GM19372 (cell line): Measurements from ENCODE around the gene PNPLA5.
"Not testable (repeated sequence)": the region's sequence is repeated elsewhere in the genome, so short reads cannot be mapped to it uniquely, and the experiment has no call there.

Experiments
- ATAC-seq: cut with Tn5 transposase; IDR thresholded peaks from one replicate; pipeline ENCODE4 v1.9.1; 2021; ENCODE audit warnings: mild to moderate bottlenecking, low read depth, moderate library complexity; ENCODE audit not compliant: unreplicated experiment

PNPLA5 gene

DNA sequence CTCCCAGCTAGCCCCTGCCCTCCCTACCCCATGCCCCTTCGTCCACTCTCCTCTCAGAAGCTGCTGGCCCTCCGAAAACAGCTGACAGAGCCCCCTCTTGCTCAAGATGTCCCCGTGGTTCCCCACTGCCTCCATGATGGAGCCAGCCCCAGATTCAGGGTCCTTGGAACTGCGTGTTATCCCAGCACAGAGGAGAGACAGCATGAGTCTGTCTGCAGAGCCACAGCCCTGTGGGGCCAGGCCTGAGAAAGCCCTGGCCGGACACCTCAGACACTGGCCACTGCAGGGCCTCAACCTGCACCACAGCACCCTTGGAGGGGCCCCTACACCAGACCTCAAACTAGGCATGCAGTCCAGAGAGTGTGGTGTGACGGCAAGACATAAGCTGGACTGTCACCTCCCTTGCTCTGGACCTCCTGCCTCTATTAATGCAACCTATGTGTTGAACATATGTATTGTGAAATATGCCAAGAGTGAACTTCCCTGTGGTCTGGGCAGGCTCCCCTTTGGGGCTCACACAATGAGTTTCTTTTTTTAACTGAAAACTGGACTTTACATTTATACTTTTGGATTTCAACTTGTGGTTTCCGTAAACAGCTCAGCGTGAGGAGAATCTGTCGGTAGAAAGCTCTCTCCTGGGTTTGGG, 9.6 kb downstream of the PNPLA5 start:
- ATAC-seq = no peak

DNA sequence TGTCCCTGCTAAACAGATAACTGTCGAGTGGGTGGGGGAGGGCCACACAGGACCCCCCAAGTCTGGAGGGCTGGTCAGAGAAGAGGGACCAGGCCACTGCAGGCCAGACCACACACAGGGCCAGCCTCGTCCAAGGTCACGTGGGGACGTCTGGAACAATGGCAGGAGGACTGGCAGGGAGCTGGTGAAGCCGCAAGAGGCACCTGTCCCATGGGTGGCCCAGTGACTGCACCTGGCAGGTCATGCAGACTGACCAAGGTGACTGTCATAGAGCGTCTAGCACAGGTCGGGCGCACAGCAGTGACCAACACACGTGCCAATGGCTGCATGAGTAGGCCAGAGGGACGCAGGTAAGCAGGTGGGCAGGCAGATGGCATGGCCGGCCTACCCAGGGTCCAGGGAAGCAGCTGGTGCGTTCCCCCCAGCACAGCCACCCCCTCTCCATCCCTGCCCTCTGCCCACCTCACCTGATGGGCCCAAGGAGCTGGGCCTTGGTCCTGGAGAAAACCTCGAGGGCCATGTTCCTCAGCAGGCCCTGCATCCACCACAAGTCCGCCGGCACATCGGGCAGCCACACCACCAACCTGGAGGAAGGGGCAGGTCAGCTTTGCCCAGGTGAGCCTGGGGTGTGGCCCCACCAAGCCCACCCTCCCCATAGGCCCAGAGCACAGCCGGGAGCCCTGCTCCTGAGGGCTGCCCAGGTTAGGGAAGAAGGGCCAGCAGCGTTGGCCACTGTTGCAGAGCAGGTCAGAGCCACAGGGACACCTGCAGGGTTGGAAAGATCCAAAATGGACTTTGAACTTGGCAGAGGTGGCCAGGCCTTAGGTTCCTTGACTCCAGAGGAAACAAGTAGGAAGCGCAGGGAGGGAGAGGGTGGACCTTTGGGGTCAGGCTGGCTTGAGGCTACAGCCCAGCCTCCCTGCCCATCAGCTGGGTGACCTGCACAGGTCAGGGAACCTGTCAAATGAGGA, 10.4 kb downstream of the PNPLA5 start:
- ATAC-seq = no peak

DNA sequence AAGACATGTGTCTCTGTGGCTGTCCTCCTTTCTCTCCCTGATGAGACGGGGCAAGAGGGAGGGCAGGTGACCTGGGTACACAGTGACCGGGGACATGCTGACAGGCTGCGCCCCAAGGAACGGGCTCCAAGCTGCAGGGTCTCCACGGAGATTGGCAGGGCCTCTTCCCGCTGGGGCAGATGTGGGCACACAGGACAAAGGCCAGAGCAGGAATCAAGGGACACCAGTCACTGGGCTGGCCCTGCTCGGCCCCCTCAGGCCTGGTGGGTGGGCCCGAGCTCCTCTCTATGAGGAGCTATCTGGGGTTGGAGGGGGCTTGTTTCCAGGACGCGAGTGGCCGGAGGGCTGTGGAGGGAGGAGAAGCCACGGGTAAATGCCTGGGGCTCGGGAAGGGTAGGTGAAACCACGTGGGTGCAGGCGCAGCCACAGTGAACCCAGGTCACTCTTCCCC, 11.2 kb downstream of the PNPLA5 start:
- ATAC-seq = no peak

DNA sequence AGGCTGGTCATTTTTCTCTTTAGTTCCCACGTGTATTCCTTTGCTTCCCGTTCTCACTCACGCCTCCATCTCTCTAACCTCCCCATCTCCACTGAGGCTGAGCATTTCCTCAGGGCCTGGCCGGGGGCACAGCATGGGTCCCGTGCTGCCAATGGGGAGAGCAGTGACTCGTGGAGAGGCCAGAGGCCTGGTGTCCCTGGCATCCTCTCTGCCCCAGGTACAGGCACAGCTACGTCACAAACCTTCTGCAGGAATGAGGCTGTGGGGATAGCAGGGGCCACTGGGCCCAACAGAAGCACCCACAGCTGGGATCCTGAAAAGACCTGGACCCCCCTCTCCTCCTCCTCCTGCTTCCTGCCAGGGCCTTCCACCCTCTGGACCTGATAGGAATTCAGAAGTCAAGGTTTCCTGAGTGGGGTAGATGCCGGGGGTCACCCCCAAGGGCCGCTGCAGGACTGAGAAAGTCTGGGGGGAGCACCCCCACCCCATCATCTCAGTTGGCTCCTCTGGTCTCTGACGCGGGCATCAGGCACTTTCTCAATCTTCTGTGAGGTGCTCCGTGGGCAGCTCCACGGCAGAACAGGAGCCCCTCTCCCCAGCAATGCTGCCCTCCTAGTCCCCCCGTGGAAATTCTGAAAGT, 11.8 kb downstream of the PNPLA5 start:
- ATAC-seq = no peak

DNA sequence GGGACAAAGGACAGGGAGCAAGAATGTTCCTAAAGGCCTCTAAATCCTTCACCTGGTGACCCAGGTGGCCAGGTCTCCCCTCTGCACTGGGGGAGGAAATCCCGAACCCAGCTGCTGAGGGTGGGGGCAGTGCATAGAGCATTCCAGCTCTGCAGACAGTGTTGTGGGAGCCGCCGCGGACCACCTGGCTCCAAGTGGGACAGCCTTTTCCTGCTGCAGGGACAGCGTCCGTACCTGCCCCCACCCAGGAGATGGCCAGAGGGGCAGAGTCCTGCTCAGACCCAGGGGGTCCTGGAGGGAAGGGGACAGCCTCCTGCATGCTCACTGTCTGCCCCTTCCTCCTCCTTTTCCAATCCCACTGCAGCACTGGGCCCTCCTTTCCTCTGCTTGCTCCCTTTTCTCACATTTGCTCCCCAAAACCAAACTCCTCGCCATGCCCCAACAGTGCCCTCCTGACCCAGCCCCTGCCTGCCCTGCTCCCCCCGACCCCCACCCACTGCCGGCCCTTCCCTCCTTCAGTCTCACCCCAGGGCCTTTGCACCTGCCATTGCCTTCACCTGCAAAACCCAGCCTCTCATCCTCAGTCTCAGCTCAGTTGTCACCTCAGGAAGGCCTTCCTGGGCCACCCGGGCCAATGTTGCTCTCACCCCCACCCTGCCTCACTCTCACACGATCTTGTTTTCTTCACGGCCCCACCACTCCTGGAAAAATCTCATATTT, 12.8 kb downstream of the PNPLA5 start:
- no peak for ATAC-seq

DNA sequence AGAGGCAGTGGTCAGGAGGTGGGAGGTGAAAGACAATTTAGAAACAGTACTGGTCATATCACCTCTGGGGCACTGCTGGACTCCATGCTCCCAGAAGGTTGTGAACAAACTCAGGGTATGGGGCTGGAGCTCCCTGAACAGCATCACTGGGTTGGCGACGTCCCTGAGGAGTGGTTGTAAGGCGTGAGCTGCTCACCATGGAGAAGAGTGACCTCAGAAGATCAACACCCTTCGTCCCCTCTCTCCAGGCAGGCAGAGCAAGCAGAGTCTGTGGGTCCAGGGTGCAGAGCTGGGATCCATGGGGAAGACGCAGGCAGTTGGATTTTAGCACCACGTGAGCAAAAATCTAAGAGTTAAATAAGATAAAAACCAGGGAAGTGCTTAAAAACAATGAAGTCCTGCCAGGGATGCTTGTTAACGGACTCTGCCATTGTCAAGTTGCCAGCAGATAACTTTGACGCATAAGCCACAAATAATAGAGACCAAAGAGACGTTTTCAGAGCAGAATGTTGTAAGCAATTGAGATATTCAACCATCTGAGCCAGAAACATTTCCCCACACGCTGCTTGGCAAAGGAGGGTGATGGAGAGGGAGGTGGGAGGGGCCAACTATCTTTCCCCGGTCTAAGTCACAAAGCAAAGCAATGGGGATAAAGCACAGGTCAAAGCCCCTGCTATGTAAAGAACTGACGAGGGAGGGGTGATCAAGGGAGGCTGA, 13.6 kb downstream of the PNPLA5 start:
- no peak for ATAC-seq

DNA sequence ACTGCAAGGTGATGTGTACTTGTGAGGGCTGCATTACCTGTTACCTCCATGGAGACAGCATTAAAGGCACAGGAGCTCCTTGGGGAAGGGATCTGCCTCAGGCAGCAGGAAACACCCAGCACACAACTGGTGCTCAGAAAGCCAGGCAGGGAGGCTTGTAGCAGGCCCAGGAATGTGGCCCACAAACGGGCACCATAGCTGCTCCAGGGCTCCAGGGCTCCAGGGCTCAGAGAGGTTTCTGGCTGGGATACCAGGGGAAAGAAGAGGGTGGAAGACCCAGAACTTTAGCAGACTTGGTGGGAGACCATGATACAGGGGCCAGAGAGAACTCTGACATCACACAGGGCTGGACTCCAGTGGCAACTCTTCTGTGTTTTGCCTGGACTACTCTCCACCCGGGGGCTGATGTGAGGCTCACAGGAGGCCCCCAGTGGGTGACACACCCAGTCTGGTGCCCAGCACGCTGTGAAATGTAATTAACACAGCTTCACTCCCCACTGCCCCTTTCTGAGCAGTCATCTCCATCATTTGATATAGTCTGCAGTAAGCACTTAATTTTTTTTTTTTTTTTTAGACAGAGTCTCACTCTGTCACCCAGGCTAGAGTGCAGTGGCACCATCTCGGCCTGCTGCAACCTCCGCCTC, 14.8 kb downstream of the PNPLA5 start:
- no peak for ATAC-seq

DNA sequence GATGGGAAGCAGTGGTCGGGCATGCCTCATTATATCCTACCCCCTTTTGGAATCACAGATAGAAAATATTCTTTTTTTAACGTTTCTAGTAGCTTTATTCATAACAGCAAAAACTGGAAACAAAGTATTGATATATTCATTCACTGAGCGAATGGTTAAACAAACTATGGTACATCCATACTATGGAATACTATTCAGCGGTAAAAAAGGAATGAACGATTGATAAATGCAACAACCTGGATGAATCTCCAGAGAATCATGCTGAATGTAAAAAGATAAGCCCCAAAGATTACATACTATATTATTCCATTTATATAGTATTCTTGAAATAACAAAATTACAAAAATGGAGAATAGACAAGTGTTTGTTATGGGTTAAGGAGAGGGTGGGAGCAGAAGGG, 22.0 kb downstream of the PNPLA5 start:
- ATAC-seq = no peak

DNA sequence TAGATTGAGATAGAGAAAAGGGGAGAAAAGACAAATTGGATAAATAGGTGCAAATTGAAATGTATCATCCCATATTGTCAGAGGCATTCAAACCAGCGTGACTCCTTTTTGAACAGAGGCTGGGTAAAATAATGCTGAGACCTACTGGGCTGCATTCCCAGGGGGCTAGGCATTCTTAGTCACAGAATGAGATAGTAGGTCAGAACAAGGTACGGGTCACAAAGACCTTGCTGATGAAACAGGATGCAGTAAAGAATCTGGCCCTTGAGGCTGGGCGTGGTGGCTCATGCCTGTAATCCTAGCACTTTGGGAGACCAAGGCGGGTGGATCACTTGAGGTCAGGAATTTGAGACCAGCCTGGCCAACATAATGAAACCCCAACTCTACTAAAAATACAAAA, 22.8 kb downstream of the PNPLA5 start:
- not testable (repeated sequence) for ATAC-seq

DNA sequence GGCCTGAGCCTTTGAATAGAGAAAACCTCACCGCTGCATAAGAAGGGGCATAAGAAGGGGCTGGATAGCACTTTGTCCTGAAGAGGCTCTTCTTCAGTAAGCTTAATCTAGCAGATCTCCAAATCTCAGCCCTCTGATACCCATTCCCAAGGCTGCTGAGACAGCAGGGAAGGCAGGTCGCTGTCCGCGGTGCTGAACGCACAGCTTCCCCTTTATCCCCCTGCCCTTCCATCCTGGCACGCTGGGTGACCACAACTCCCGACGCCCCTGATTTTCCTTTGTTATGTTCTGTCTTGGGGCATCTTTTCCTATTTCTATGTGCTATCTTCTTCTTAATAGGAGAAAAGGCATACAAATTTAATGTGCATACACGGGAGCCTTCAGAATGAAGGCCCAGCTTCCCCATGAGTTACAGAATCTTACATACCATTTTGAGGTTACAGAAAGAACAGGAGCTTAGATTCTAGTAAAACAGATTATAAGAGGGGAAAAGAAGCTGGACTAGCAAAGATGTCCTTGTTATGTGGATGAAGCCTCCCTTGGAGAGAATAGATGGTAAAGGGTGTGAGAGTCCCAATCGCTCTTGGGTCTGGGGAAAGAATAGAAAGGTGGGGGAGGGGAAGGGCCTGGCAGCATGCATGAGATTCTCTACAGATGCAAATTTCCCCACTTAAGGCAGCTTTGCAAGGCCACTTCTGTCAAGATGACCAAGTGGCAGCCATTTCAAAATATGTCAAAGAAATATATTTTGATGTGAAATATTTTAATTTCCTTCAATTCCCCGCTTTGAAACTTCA, 23.8 kb downstream of the PNPLA5 start:
- ATAC-seq = no peak

DNA sequence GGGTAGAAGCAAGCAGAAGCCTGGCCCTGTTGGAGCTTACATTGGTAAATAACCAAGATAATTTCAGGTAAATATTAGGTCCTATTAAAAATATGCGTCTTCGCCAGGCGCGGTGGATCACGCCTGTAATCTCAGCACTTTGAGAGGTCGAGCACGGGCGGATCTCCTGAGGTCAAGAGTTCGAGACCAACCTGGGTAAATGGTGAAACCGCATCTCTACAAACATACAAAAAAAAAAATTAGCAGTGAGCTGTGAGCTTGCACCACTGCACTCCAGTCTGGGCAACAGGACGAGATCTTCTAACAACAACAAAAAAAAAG, 29.0 kb downstream of the PNPLA5 start:
- no peak for ATAC-seq

DNA sequence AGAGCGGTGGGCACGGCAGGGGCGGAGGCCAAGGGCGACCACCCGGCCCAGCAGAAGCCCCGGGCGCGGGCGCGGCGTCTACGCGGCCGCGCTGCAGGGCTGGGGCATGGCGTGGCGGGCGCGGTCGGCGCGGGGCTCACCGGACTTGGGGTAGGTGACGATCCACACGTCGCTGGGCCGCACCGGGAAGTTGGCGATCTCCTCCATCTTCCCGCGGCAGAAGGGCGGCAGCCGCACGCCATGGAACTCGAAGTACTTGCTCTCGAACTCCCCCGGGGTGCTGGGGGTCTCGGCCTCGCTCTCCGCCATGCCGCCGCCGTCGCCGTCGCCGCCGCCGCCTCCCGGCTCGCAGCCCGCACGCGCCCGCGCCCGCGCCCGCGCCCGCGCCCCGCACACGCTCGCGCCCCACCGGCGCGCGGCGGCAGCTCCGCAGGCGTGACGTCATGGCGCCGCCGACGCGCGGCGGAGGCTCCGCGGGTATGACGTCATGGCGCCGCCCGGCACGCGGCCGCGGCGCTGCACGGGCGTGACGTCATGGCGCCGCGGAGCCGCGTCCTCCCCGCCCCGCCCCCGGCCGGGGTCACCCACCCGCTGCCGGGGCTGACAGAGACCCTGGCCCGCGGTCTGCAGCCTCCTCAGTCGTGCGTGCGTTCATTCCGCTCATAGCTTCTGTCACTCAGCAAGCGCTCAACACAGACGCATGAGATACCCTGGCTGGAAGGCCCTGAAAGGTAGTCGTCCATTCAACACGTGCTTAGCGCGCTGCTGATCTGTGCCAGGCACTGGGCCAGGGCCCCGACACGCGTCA, 29.5 kb downstream of the PNPLA5 start, which contains the start of gene SULT4A1:
SULT4A1 (minus strand) TSS at position 440 of the 808 bp plus-strand sequence; CDS start at position 309, 131 bp downstream.
- ATAC-seq = no peak

DNA sequence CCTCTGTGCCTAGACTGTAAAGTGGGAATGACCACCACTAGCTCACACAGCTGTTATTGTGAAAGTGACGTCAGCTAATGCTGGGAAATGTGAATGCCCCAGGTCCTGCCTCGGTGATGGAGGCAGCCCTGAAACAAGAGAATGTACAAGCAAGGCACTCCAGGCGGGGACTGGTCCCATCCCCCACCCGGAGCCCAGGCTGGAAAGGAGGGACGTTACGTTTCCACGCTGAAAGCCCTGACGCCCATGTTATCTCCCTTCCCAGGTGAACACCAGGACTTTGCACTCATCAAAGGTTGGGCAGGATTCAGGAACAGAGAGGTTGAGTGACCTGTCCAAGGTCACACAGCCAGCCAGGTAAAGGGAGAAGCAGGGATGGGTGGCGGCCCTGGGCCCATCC, 30.3 kb downstream of the PNPLA5 start:
- ATAC-seq = no peak

DNA sequence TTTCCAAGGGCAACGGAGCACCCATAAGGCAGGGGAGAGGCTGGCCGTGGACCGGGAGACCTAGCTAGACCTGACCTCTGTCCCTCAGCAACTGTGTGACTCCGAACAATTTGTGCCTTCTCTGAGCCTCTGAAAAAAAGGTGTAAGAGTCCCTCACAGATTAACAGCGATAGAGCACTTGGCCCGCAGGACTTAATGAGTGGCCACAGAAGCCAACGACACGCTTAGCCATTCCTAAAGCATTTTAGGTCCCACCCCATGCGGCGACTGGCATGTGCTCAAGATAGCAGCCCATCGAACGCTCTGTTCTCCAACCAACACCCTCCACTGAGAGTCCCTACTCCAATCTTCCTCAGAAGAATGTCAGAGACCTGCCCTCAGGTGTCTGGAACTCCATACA, 31.0 kb downstream of the PNPLA5 start:
- no peak for ATAC-seq

DNA sequence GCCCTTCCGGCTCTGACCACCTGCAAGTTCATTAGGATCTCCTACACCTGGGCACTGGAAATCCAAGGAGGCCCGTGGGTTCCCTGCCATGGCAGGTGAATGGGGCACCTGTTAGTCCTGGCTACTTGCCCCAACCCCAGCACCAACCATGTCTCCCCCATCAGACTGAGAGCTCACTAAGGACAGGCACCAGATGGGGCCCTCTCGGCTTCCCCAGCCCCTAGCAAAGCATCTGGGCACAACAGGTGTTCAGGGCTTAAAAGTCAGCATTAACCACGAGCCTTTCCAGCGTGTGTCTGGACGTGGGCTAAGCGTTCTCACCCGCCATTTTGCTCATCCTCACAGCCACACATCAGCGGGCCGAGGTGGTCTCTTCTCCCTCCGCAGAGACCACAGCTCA, 31.7 kb downstream of the PNPLA5 start:
- no peak for ATAC-seq

DNA sequence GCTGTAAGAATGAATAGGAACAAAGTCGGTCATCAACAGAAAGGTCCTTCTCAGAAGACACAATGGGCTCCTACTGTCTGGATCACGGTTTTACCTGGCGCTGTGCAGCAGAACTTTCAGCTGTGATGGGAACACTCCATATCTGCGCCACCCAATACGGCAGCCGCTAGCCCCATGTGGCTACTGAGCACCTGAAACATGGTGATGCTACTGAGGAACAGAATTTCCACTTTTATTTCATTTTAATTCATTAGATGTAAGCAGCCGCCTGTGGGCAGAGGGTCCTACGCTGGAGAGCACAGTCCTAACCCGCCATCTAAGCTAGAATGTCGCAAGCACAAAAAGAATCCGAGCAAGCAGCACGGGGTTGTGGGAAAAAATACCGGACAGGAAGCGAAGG, 32.2 kb downstream of the PNPLA5 start:
- no peak for ATAC-seq

DNA sequence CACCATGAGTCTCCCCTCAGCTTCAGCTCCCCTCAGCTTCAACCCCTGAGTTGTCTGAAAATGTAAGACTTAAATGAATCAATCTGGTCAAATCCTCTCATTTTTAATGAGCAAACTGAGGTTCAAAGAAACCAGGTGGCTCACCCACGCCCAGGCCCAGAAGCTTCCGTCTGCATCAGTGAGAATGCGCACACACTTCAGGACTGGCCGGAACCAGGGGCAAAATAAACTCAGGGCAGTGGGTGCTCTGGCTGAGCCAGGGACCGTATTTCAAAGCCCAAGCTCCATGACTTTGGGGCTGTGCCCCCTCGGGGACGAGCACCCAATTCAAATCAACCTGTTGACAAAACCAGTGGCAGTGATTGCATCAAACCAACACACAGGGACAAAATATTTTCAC, 32.6 kb downstream of the PNPLA5 start:
- ATAC-seq = no peak
